MM.1S (cell line): Measurements from ENCODE around the gene LZTS2.

Experiments
- CTCF ChIP-seq: fragments of 300-600 bp; sonication (generic); IDR thresholded peaks from 2 replicates; pipeline ENCODE4 v1.5.1; 2016; ENCODE audit warnings: antibody characterized with exemption, low read length, mixed read lengths
- EZH2 ChIP-seq: fragments of 300-600 bp; sonication (generic); optimal IDR thresholded peaks from 2 replicates; pipeline ENCODE3; 2017; ENCODE audit warnings: low read depth, mild to moderate bottlenecking, antibody characterized with exemption, low read length, mixed read lengths
- EZH2phosphoT487 ChIP-seq: fragments of 300-600 bp; sonication (generic); IDR thresholded peaks from 2 replicates; pipeline ENCODE4 v1.6.1; 2018; ENCODE audit warnings: antibody characterized with exemption, low read length

DNA sequence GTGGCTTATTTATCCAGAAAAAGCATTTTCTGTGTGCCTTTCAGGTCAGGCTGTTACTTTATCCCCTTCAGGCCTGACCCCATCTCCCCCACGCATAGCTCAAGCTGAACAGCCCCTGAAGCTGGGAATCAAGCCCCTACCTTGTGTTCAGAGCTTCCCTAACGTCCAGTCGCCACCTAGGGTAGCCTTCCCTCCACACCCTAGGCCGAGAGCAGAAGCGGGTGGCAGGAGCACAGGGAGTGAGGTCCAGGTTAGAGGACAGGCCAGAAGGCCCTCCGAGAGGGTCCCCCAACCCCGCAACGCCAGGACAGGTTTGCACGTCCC, 30.8 kb upstream of the LZTS2 start:
- TF ChIP-seq CTCF (no peak), EZH2 (no peak), EZH2phosphoT487 (no peak)
